K562 (cell line): ENCODE data around the gene UBE2Q1.

Experiments used
- ATF2 ChIP-seq: sonication (generic); formaldehyde crosslinking; IDR thresholded peaks from 2 replicates; pipeline ENCODE4 v1.8.1; 2022; ENCODE audit warnings: missing genetic modification reagents
- ATF7 ChIP-seq: fragments of 450-650 bp; IDR thresholded peaks from 2 replicates; pipeline ENCODE4 v1.7.1; 2014; ENCODE audit warnings: mild to moderate bottlenecking, moderate library complexity
- CBX1 ChIP-seq: sonication (generic); IDR thresholded peaks from 2 replicates; pipeline ENCODE4 v1.6.1; 2016; ENCODE audit warnings: antibody characterized with exemption, low read depth, mild to moderate bottlenecking
- CTCF ChIP-seq, 3 experiments: IDR thresholded peaks in 2 of 3; conservative IDR thresholded peaks in 1 of 3; 2 replicates each; pipeline ENCODE4 v1.5.1; 2011 to 2012; ENCODE audit warnings: low read length in 3 of 3, mild to moderate bottlenecking in 3 of 3, control low read depth in 2 of 3, improper control_type of control experiment in 1 of 3, inconsistent platforms in 1 of 3, low read depth in 1 of 3, mixed read lengths in 1 of 3, moderate library complexity in 1 of 3; ENCODE audit not compliant: insufficient read depth in 2 of 3
- FOXO4 ChIP-seq: fragments of 450-650 bp; formaldehyde crosslinking; IDR thresholded peaks from 2 replicates; pipeline ENCODE4 v1.4.0; 2020; ENCODE audit warnings: mild to moderate bottlenecking, moderate library complexity
- HEY1 ChIP-seq: fragments of 250-450 bp; sonication (Bioruptor Pico); IDR thresholded peaks from 2 replicates; pipeline ENCODE4 v1.5.0; 2020; ENCODE audit warnings: mild to moderate bottlenecking, moderate library complexity, borderline replicate concordance
- MAZ ChIP-seq, 2 experiments: fragments of 450-650 bp in 1 of 2; sonication (generic) in 1 of 2; formaldehyde crosslinking; IDR thresholded peaks in 1 of 2; conservative IDR thresholded peaks in 1 of 2; 2 replicates each; pipeline versions ENCODE4 v1.4.0 to v1.5.0; 2020; ENCODE audit warnings: mild to moderate bottlenecking in 1 of 2, missing genetic modification reagents in 1 of 2
- POU5F1 ChIP-seq: fragments of 150-350 bp; IDR thresholded peaks from 2 replicates; pipeline ENCODE4 v1.6.1; 2014; ENCODE audit warnings: borderline replicate concordance, low read length, low read depth, mild to moderate bottlenecking; ENCODE audit not compliant: partially characterized antibody
- SMAD2 ChIP-seq: fragments of 150-350 bp; IDR thresholded peaks from 2 replicates; pipeline ENCODE4 v1.6.1; 2014; ENCODE audit warnings: low read depth, mild to moderate bottlenecking, low read length
- SRSF1 ChIP-seq: fragments of 200-400 bp; formaldehyde crosslinking; IDR thresholded peaks from 2 replicates; pipeline ENCODE4 v1.6.1; 2017; ENCODE audit warnings: mild to moderate bottlenecking, low read depth, low read length, moderate library complexity
- ZBTB12 ChIP-seq: fragments of 250-450 bp; sonication (Bioruptor Pico); IDR thresholded peaks from 2 replicates; pipeline ENCODE4 v1.4.0; 2020
- ZNF280B ChIP-seq: fragments of 250-450 bp; sonication (Bioruptor Pico); IDR thresholded peaks from 2 replicates; pipeline ENCODE4 v1.5.1; 2021; ENCODE audit warnings: mild to moderate bottlenecking
- ZNF740 ChIP-seq, 3 experiments: fragments of 200-800 bp in 1 of 3; sonication (Bioruptor generic) in 1 of 3; sonication (generic) in 1 of 3; formaldehyde crosslinking in 1 of 3; IDR thresholded peaks; 2 replicates each; pipeline versions ENCODE4 v1.6.1 to v1.8.0; 2016 to 2022; ENCODE audit warnings: mild to moderate bottlenecking in 2 of 3, missing compliant biosample characterization in 2 of 3, missing genetic modification characterization in 2 of 3, missing genetic modification reagents in 1 of 3

GRCh38 chr1:154603317-154603716, 44.9 kb upstream of the UBE2Q1 start:
- TF ChIP-seq SMAD2 (no peak), ATF2 (CRISPR knock-in tag) (no peak), CTCF (IDR thresholded peaks at IDR 0.05 in 2 of 3, conservative IDR thresholded peaks at IDR 0.05 in 1 of 3; ENCODE audit: insufficient read depth in 2 of 3, low read depth in 1 of 3, low read length in 3 of 3) (no peak), CBX1 (no peak), ATF7 (no peak), SRSF1 (no peak), FOXO4 (CRISPR knock-in tag) (no peak), ZNF740 (CRISPR knock-in tag; IDR thresholded peaks at IDR 0.05) (no peak), ZNF740 (tag; IDR thresholded peaks at IDR 0.05) (no peak), HEY1 (no peak), POU5F1 (no peak), ZBTB12 (CRISPR knock-in tag) (no peak), MAZ (CRISPR knock-in tag; conservative IDR thresholded peaks at IDR 0.05 in 1 of 2, IDR thresholded peaks at IDR 0.05 in 1 of 2) (no peak), ZNF280B (no peak)
